SU-DHL-6 (cell line): Measurements from ENCODE around the gene COL25A1.

ENCODE experiments used
- H2AFZ ChIP-seq: fragments of 200-600 bp; sonication (generic); 2 replicates; pipeline ENCODE4 v1.6.1; 2014; ENCODE audit warnings: low read depth, mild to moderate bottlenecking, moderate library complexity, mixed read lengths, antibody characterized with exemption, low read length; ENCODE audit not compliant: severe bottlenecking
- H3F3A ChIP-seq: fragments of 200-600 bp; shearing (Covaris generic); 2 replicates; pipeline ENCODE4 v1.6.0; 2016; ENCODE audit warnings: antibody characterized with exemption, mild to moderate bottlenecking; ENCODE audit not compliant: insufficient read depth
- H3K27ac ChIP-seq: fragments of 200-600 bp; sonication (generic); 2 replicates; pipeline ENCODE4 v1.5.1; 2016; ENCODE audit warnings: low read depth, mild to moderate bottlenecking, low read length, moderate library complexity, mixed read lengths
- H3K27me3 ChIP-seq: fragments of 200-600 bp; sonication (generic), shearing (Covaris generic); 2 replicates; pipeline ENCODE4 v1.6.0; 2014; ENCODE audit warnings: mild to moderate bottlenecking, low read length
- H3K36me3 ChIP-seq: fragments of 200-600 bp; sonication (generic); 2 replicates; pipeline ENCODE4 v1.6.1; 2014; ENCODE audit warnings: mild to moderate bottlenecking, low read length, mixed read lengths
- H3K4me2 ChIP-seq: fragments of 300-600, 200-600 bp; shearing (Covaris generic), sonication (generic); 2 replicates; pipeline ENCODE4 v1.6.0; 2014; ENCODE audit warnings: low read length, low read depth, mild to moderate bottlenecking; ENCODE audit not compliant: poor library complexity, severe bottlenecking
- H3K4me3 ChIP-seq: fragments of 200-600 bp; sonication (generic); 2 replicates; pipeline ENCODE4 v1.5.1; 2014; ENCODE audit warnings: antibody characterized with exemption, low read length, mild to moderate bottlenecking, mixed read lengths; ENCODE audit not compliant: insufficient read depth, poor library complexity, severe bottlenecking
- H3K79me2 ChIP-seq: fragments of 200-600 bp; sonication (generic); 2 replicates; pipeline ENCODE4 v1.6.1; 2014; ENCODE audit warnings: mild to moderate bottlenecking, low read length, moderate library complexity; ENCODE audit not compliant: insufficient read depth
- H3K9ac ChIP-seq: fragments of 200-600 bp; sonication (generic); 2 replicates; pipeline ENCODE4 v1.7.0; 2014; ENCODE audit warnings: mild to moderate bottlenecking, low read length
- H3K9me2 ChIP-seq: fragments of 200-600 bp; sonication (generic); replicated peaks from 2 replicates; pipeline ENCODE4 v1.6.1; 2014; ENCODE audit warnings: low read length; ENCODE audit not compliant: insufficient read depth
- H3K9me3 ChIP-seq: fragments of 200-600 bp; sonication (generic); 2 replicates; pipeline ENCODE4 v1.6.1; 2014; ENCODE audit warnings: low read length, mixed read lengths; ENCODE audit not compliant: insufficient read depth
- H4K20me1 ChIP-seq: fragments of 200-600 bp; sonication (generic); 2 replicates; pipeline ENCODE4 v1.6.1; 2014; ENCODE audit warnings: low read depth, mild to moderate bottlenecking, antibody characterized with exemption, low read length, moderate library complexity, mixed read lengths
- EZH2phosphoT487 ChIP-seq: fragments of 200-600 bp; sonication (generic), shearing (Covaris generic); conservative IDR thresholded peaks from 2 replicates; pipeline ENCODE4 v1.6.1; 2018; ENCODE audit warnings: mild to moderate bottlenecking, antibody characterized with exemption, low read length, moderate library complexity, mixed read lengths
- TF ChIP-seq, protein P1 (sequence below): fragments of 200-600 bp; sonication (generic); IDR thresholded peaks from one replicate; pipeline ENCODE4 v1.5.1; 2017; ENCODE audit warnings: antibody characterized with exemption, mild to moderate bottlenecking, low read length, moderate library complexity; ENCODE audit not compliant: insufficient read depth, poor library complexity, severe bottlenecking

COL25A1 gene

DNA sequence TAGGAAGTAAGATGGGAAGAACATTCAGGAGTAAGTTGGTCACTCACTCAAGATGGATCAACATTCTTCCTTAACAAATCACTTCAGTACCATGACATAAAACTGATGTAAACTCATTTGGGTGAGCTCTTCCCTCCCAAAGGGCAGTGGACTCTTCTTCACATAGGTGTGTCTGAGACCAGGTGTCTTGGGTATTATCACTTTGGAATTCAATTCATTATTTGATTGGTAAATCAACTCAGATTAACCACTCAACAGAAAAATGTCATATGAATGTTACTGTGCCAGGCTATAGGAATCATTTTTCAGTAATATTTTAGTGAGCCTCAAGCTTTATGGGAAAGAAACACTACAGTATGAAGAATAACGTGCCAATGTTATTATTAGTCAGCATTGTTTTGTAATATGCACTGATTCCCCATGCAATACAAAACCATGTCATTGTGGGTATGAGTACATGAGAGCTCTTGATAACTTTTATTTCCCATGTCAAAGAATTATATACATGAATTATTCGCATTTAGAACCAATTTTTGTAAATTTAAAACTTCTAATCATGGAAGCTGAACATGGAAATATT, 481.0 kb downstream of the COL25A1 start:
- no peak overlapping the region for H3K27ac ChIP-seq
- no peak overlapping the region for H3K4me2 ChIP-seq
- H3K4me3 ChIP-seq: no peak overlapping the region
- H3K36me3 ChIP-seq: no peaks in the 10 kb centered on the region
- no peaks in the 10 kb centered on the region for H3K27me3 ChIP-seq
- H3K9me3 ChIP-seq: no peaks in the 10 kb centered on the region
- no peaks in the 10 kb centered on the region for H4K20me1 ChIP-seq
- H3K9ac ChIP-seq: no peak overlapping the region
- no peaks in the 10 kb centered on the region for H3K9me2 ChIP-seq
- no peak overlapping the region for H2AFZ ChIP-seq
- no peaks in the 10 kb centered on the region for H3K79me2 ChIP-seq
- no peaks in the 10 kb centered on the region for H3F3A ChIP-seq
- TF ChIP-seq, protein P1, sequence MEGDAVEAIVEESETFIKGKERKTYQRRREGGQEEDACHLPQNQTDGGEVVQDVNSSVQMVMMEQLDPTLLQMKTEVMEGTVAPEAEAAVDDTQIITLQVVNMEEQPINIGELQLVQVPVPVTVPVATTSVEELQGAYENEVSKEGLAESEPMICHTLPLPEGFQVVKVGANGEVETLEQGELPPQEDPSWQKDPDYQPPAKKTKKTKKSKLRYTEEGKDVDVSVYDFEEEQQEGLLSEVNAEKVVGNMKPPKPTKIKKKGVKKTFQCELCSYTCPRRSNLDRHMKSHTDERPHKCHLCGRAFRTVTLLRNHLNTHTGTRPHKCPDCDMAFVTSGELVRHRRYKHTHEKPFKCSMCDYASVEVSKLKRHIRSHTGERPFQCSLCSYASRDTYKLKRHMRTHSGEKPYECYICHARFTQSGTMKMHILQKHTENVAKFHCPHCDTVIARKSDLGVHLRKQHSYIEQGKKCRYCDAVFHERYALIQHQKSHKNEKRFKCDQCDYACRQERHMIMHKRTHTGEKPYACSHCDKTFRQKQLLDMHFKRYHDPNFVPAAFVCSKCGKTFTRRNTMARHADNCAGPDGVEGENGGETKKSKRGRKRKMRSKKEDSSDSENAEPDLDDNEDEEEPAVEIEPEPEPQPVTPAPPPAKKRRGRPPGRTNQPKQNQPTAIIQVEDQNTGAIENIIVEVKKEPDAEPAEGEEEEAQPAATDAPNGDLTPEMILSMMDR: no peak
- TF ChIP-seq EZH2phosphoT487: no peak

DNA sequence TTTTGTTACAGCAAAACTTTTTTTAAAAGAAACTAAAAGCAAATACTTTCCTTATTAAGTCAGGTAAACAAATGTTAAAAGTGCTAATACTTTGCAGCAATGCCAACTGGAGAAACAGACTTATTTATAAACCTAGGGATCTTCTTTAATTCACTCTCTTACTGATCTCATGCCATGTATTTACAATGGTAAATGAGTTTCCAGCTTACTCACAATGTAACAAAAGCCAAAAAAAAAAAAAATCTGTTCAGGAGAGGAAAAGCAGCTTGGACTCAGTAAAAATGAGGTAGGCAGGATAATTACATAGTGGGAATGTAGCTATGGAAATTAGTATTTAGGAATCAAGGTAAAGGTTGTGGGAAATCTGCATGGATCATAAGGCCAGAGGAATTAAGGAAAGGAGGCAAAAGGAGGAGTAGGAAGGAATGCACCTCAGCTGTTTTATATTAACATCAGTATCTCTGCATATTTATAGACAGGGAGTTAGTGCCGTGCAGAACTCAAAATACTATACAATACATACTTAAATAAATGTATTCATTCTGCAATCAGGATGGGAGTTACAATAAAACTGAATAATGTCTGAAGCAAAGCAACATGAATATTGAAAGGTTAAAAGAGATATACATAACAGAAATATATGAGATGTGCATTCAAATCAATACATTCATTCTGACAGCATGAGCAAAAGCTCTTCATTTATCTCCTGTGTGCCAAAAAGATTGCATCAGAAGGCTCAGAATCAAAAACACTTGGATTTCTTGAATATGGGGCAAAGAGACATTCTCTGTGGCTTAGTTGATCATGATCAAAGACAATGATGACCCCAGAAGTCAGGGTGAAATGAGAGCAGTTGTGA, 481.7 kb downstream of the COL25A1 start:
- Histone ChIP-seq H3K9ac (no peak overlapping the region), H3K4me2 (no peak overlapping the region), H3K79me2 (no peaks in the 10 kb centered on the region), H4K20me1 (no peaks in the 10 kb centered on the region), H3K27me3 (no peaks in the 10 kb centered on the region), H3K36me3 (no peaks in the 10 kb centered on the region), H3K9me3 (no peaks in the 10 kb centered on the region), H2AFZ (no peak overlapping the region), H3K4me3 (no peak overlapping the region), H3K27ac (no peak overlapping the region), H3K9me2 (no peaks in the 10 kb centered on the region), H3F3A (no peaks in the 10 kb centered on the region)
- no peak for TF ChIP-seq EZH2phosphoT487
- TF ChIP-seq, protein P1: no peak

DNA sequence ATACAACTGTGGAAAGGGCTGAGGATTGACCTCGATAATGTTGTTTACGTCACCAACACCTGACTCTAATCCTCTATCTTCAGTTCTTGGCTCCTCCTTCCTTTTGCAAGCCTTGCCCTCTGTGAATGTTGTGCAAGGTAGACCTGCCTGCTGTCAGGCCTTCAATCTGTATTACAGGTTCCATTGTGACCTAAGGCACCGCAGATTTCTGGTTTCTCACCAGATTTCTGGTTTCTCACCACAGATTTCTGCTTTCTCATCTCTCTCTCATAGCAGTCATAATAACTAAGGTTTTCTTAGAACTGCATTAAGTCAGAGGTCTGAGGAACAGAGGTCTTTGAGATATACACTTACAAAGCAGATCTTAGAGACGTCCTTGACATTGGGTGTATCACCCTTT, 488.1 kb downstream of the COL25A1 start:
- Histone ChIP-seq H3K9ac (no peak overlapping the region), H3K4me2 (no peak overlapping the region), H3K27me3 (no peaks in the 10 kb centered on the region), H4K20me1 (no peaks in the 10 kb centered on the region), H3K27ac (no peak overlapping the region), H3K36me3 (no peaks in the 10 kb centered on the region), H3K79me2 (no peaks in the 10 kb centered on the region), H2AFZ (no peak overlapping the region), H3K4me3 (no peak overlapping the region), H3K9me2 (no peaks in the 10 kb centered on the region), H3F3A (no peaks in the 10 kb centered on the region), H3K9me3 (no peaks in the 10 kb centered on the region)
- TF ChIP-seq EZH2phosphoT487: no peak
- TF ChIP-seq, protein P1: no peak
